LNCaP clone FGC (cell line): Measurements from ENCODE around the gene RNASE4.
A peak's percentile ranks its signal among the peaks of the same experiment; 100 is the strongest.
"Not testable (repeated sequence)": the region's sequence is repeated elsewhere in the genome, so short reads cannot be mapped to it uniquely, and the experiment has no call there.

Experiments
- DNase-seq: peaks from one replicate; pipeline ENCODE4 v3.0.0-alpha.2; 2011; ENCODE audit warnings: low read depth
- H3K4me3 ChIP-seq: 2 replicates; pipeline ENCODE4 v1.5.1; 2011; ENCODE audit warnings: mild to moderate bottlenecking, low read depth, low read length, control low read depth
- CTCF ChIP-seq: IDR thresholded peaks from 2 replicates; pipeline ENCODE4 v1.5.1; 2012; ENCODE audit warnings: mild to moderate bottlenecking; ENCODE audit not compliant: control insufficient read depth, insufficient read depth; ENCODE audit errors: extremely low read depth

Gene RNASE4

GRCh38 chr14:20683891-20684661 lies at the start of gene RNASE4:
Gene RNASE4, plus strand, starts transcription at chr14:20684560. Its CDS starts 14,812 bp downstream, at chr14:20699372.
- no peak for TF ChIP-seq CTCF
- peak; percentile 74 for DNase-seq
- peak within 1 kb of the TSS; percentile 79 for H3K4me3 ChIP-seq

GRCh38 chr14:20641591-20641990 lies 42.8 kb upstream of the RNASE4 start, which contains the start of gene OR6S1:
Gene OR6S1, minus strand, starts transcription at chr14:20641691. Its CDS starts 0 bp downstream, at chr14:20641691.
- DNase-seq = no peak
- TF ChIP-seq CTCF = no peak
- no peak within 1 kb of the TSS for H3K4me3 ChIP-seq

- no peak for TF ChIP-seq CTCF
- no peak overlapping the region for H3K4me3 ChIP-seq
- no peak for DNase-seq
Measured at GRCh38 chr14:20642182-20642581, 42.2 kb upstream of the RNASE4 start.

- not testable (repeated sequence) for DNase-seq
Measured at GRCh38 chr14:20642755-20643154, 41.6 kb upstream of the RNASE4 start.

GRCh38 chr14:20644520-20644919 lies 39.8 kb upstream of the RNASE4 start:
- TF ChIP-seq CTCF = no peak
- H3K4me3 ChIP-seq = no peak overlapping the region
- DNase-seq = no peak

More at GRCh38 chr14:20642755-20643154, 41.6 kb upstream of the RNASE4 start:
- H3K4me3 ChIP-seq = not testable (repeated sequence)

- no peak overlapping the region for H3K4me3 ChIP-seq
- TF ChIP-seq CTCF = no peak
- DNase-seq = no peak
Measured at GRCh38 chr14:20645481-20645880, 38.9 kb upstream of the RNASE4 start.

GRCh38 chr14:20652996-20653975 lies 31.1 kb upstream of the RNASE4 start:
- H3K4me3 ChIP-seq = peak overlapping the region; percentile 59
- peak; percentile 81 for DNase-seq
- TF ChIP-seq CTCF = no peak
